GM12801 (cell line): ENCODE measurements around the gene PIK3C2A.

Experiments
- TF ChIP-seq, protein P1 (sequence below): IDR thresholded peaks from one replicate; pipeline ENCODE4 v1.5.1; 2011; ENCODE audit warnings: control low read depth; ENCODE audit not compliant: insufficient read length; ENCODE audit errors: extremely low read depth

The PIK3C2A gene

DNA sequence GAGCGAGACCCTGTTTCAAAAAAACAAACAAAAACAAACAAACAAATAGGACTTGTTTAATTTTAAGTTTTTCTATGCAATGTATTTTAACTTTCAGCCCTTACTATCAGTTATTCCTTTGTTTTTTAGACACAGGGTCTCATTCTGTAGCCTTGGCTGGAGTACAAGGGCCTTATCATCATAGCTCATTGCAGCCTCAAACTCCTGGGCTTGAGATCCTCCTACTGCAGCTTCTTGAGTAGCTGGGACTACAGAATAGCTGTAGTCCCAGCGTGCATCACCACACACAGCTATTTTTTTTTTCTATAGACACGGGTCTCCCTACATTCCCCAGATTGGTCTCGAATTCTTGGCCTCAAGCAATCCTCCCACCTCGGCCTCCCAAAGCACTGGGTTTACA, 44.5 kb downstream of the PIK3C2A start:
- TF ChIP-seq, protein P1, sequence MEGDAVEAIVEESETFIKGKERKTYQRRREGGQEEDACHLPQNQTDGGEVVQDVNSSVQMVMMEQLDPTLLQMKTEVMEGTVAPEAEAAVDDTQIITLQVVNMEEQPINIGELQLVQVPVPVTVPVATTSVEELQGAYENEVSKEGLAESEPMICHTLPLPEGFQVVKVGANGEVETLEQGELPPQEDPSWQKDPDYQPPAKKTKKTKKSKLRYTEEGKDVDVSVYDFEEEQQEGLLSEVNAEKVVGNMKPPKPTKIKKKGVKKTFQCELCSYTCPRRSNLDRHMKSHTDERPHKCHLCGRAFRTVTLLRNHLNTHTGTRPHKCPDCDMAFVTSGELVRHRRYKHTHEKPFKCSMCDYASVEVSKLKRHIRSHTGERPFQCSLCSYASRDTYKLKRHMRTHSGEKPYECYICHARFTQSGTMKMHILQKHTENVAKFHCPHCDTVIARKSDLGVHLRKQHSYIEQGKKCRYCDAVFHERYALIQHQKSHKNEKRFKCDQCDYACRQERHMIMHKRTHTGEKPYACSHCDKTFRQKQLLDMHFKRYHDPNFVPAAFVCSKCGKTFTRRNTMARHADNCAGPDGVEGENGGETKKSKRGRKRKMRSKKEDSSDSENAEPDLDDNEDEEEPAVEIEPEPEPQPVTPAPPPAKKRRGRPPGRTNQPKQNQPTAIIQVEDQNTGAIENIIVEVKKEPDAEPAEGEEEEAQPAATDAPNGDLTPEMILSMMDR = no peak

DNA sequence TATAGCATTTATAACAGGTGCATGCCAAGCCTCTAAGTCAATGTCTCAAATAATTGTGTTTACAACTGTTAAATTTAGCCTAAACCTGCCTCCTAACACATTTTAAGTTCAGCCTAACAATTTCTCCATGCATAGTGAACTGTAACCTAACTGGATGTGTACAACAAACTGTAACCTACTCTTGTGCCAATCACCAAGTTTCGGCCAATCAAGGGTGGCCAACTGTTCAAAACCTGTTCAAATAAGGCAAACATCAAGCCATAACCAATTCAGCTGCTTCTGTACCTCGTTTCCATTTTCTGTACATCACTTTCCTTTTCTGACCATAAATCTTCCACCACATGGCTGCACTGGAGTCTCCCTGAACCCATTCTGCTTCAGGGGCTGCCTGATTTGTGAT, 45.4 kb downstream of the PIK3C2A start:
- TF ChIP-seq, protein P1 = no peak

DNA sequence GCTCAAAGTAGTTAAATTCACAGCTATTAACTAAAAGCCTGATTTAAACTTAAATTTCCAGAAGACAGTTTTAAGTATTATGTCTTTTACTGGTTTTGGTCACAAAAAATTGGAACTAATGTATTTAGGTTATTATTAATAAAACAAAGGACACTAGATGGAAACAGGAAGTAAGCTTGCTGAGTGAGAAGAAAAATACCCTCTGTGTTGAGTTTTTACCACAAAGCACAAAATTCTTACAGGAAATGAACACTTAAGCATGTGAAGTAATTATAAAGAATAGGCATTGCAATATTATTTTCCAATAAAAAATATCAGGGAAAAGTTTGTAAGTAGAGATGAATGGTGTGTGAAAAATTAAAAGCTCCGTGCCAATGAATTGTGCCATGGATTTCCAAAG, 46.3 kb downstream of the PIK3C2A start:
- TF ChIP-seq, protein P1 = no peak

DNA sequence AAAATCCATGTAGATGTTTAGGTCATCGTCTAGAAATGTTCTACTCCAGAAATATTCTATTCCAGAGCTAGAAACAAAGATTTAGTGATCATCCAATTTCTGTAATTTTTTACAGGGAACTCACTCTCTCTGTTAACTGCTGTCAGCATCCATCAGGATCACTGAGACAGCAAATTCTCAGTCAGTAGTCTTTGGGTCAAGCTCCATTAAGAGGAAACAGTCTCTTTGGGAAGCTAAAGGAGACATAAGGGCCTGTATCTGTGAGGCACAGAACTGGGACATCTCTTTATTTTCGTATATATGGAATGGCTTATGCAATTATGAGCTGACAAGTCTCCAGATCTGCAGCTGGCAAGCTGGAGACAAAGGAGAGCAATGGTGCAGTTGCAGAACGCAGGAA, 48.3 kb downstream of the PIK3C2A start:
- TF ChIP-seq, protein P1 = no peak
